ENCODE results near the gene TMEM86A. TPM values are rescaled to one million over a fixed set of nuclear protein-coding genes. Genes with fewer than 3 reads are reported as not detected.
"Not testable (repeated sequence)": the region's sequence is repeated elsewhere in the genome, so short reads cannot be mapped to it uniquely, and the experiment has no call there.

Gene TMEM86A
- total RNA-seq, 2 experiments from 2014 or later: 0.92 to 2.7 TPM

DNA sequence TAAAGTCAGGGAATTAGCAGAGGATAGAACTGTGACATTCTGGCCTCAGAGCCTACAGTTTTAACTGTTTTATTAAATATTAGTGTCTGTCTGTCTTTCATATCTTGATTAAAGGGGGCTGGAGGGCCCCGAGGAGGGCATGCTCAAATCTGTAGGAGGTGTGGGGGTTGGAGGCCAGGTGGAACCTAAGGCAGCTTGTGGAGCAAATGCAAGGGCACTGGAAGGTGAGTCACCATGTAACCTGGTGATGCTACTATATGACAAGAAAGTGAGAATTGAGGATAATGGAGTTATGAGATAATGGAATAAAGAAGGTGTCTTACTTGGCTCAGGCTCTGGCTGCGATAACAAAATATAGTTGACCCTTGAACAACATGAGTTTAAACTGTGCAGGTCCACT is 27.3 kb upstream of the TMEM86A start:
- POLR2A ChIA-PET: no interaction called here
- no peak for DNase-seq (ENCODE audit: low spot score)
- Histone ChIP-seq H2AFZ (ENCODE audit: low read length) (no peak overlapping the region), H3K27ac (ENCODE audit: low read depth, low read length, poor library complexity, severe bottlenecking) (no peak overlapping the region), H3K79me2 (ENCODE audit: insufficient read depth, low read depth, low read length) (no peaks in the 10 kb centered on the region), H3K9me2 (ENCODE audit: insufficient read depth, low read length) (no peaks in the 10 kb centered on the region), H3K4me1 (ENCODE audit: insufficient read depth, low read length, poor library complexity, severe bottlenecking) (no peaks in the 10 kb centered on the region), H3K36me3 (ENCODE audit: insufficient read depth, low read length) (no peaks in the 10 kb centered on the region), H3K9me3 (ENCODE audit: low read length) (no peaks in the 10 kb centered on the region), H3K4me2 (ENCODE audit: low read length) (no peak overlapping the region), H3K4me3 (ENCODE audit: low read depth, low read length, poor library complexity, severe bottlenecking) (no peak overlapping the region), H4K20me1 (ENCODE audit: insufficient read depth, low read length) (no peaks in the 10 kb centered on the region)
- TF ChIP-seq, protein P1, sequence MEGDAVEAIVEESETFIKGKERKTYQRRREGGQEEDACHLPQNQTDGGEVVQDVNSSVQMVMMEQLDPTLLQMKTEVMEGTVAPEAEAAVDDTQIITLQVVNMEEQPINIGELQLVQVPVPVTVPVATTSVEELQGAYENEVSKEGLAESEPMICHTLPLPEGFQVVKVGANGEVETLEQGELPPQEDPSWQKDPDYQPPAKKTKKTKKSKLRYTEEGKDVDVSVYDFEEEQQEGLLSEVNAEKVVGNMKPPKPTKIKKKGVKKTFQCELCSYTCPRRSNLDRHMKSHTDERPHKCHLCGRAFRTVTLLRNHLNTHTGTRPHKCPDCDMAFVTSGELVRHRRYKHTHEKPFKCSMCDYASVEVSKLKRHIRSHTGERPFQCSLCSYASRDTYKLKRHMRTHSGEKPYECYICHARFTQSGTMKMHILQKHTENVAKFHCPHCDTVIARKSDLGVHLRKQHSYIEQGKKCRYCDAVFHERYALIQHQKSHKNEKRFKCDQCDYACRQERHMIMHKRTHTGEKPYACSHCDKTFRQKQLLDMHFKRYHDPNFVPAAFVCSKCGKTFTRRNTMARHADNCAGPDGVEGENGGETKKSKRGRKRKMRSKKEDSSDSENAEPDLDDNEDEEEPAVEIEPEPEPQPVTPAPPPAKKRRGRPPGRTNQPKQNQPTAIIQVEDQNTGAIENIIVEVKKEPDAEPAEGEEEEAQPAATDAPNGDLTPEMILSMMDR (conservative IDR thresholded peaks at IDR 0.05; ENCODE audit: low read length): no peak
- no peak for TF ChIP-seq EZH2phosphoT487 (IDR thresholded peaks at IDR 0.05; ENCODE audit: borderline replicate concordance, low read depth, low read length)
- CTCF ChIA-PET (ENCODE audit: unreplicated experiment): no interaction called here
- intact Hi-C loops (cut with micrococcal nuclease; ENCODE audit: unreplicated experiment): no loop called here
- BruUV-seq (replicated peaks): no TSS peak

GRCh38 chr11:18672209-18672608 is 26.4 kb upstream of the TMEM86A start:
- H3K9me2 ChIP-seq (ENCODE audit: insufficient read depth, low read length); H3K4me2 ChIP-seq (ENCODE audit: low read length); H3K4me3 ChIP-seq (ENCODE audit: low read depth, low read length, poor library complexity, severe bottlenecking); H3K4me1 ChIP-seq (ENCODE audit: insufficient read depth, low read length, poor library complexity, severe bottlenecking); H4K20me1 ChIP-seq (ENCODE audit: insufficient read depth, low read length); H3K79me2 ChIP-seq (ENCODE audit: insufficient read depth, low read depth, low read length); BruUV-seq (replicated peaks); H2AFZ ChIP-seq (ENCODE audit: low read length); H3K27ac ChIP-seq (ENCODE audit: low read depth, low read length, poor library complexity, severe bottlenecking); intact Hi-C loops (cut with micrococcal nuclease; ENCODE audit: unreplicated experiment); POLR2A ChIA-PET; H3K9me3 ChIP-seq (ENCODE audit: low read length); H3K36me3 ChIP-seq (ENCODE audit: insufficient read depth, low read length); CTCF ChIA-PET (ENCODE audit: unreplicated experiment): not testable (repeated sequence)
- DNase-seq (ENCODE audit: low spot score): peak; percentile 18

DNA sequence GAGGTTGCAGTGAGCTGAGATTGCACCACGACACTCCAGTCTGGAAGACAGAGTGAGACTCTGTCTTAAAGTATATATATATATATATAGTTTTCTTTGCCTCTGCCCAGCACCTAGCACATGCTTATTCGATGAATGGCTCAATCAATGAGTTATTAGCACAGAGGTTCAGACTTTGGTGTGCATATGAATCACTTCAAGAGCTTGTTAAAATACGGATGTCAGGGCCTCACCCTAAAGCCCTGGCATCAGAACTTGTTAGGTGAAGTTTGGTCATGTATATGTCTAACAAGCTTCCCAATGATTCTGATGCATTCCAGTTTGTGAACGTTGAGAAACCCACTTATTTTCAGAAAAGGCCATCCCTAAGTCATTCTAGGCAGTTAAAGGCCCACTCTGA is 21.8 kb upstream of the TMEM86A start:
- H3K9me2 ChIP-seq (ENCODE audit: insufficient read depth, low read length): no peaks in the 10 kb centered on the region
- H3K4me1 ChIP-seq (ENCODE audit: insufficient read depth, low read length, poor library complexity, severe bottlenecking): no peaks in the 10 kb centered on the region
- intact Hi-C loops (cut with micrococcal nuclease; ENCODE audit: unreplicated experiment): no loop called here
- no peaks in the 10 kb centered on the region for H3K36me3 ChIP-seq (ENCODE audit: insufficient read depth, low read length)
- TF ChIP-seq, protein P1 (conservative IDR thresholded peaks at IDR 0.05; ENCODE audit: low read length): no peak
- no peak for TF ChIP-seq EZH2phosphoT487 (IDR thresholded peaks at IDR 0.05; ENCODE audit: borderline replicate concordance, low read depth, low read length)
- BruUV-seq (replicated peaks): no TSS peak
- no peak overlapping the region for H3K4me3 ChIP-seq (ENCODE audit: low read depth, low read length, poor library complexity, severe bottlenecking)
- CTCF ChIA-PET (ENCODE audit: unreplicated experiment): no interaction called here
- DNase-seq (ENCODE audit: low spot score): no peak
- POLR2A ChIA-PET: interaction anchor here (0.6 to 0.9 kb wide), 3 partner anchors 12 to 67 kb away, joined by 3 to 7 read pairs (median 4); no protein-coding TSS in a partner anchor
- no peak overlapping the region for H3K4me2 ChIP-seq (ENCODE audit: low read length)
- H3K27ac ChIP-seq (ENCODE audit: low read depth, low read length, poor library complexity, severe bottlenecking): no peak overlapping the region
- H3K9me3 ChIP-seq (ENCODE audit: low read length): no peaks in the 10 kb centered on the region
- no peak overlapping the region for H2AFZ ChIP-seq (ENCODE audit: low read length)
- no peaks in the 10 kb centered on the region for H4K20me1 ChIP-seq (ENCODE audit: insufficient read depth, low read length)
- H3K79me2 ChIP-seq (ENCODE audit: insufficient read depth, low read depth, low read length): no peaks in the 10 kb centered on the region

All from OCI-LY7 (cell line).